HG03457 (cell line): Measurements from ENCODE around the gene RDH5.
"Not testable (repeated sequence)": the region's sequence is repeated elsewhere in the genome, so short reads cannot be mapped to it uniquely, and the experiment has no call there.

ENCODE experiments used
- ATAC-seq: cut with Tn5 transposase; IDR thresholded peaks from one replicate; pipeline ENCODE4 v1.9.1; 2021; ENCODE audit warnings: moderate number of reproducible peaks; ENCODE audit not compliant: unreplicated experiment

The RDH5 gene

GRCh38 chr12:55744340-55745030, 24.3 kb downstream of the RDH5 start:
- no peak for ATAC-seq

- no peak for ATAC-seq
Observed at GRCh38 chr12:55745361-55746173, 25.4 kb downstream of the RDH5 start.

- ATAC-seq = no peak
Observed at GRCh38 chr12:55746174-55746912, 26.1 kb downstream of the RDH5 start.

- no peak for ATAC-seq
Observed at GRCh38 chr12:55746913-55747231, 26.7 kb downstream of the RDH5 start.

- ATAC-seq = no peak
Observed at GRCh38 chr12:55748230-55748993, 28.2 kb downstream of the RDH5 start.

- ATAC-seq = no peak
Observed at GRCh38 chr12:55755246-55755645, 35.1 kb downstream of the RDH5 start.

GRCh38 chr12:55757701-55758100, 37.5 kb downstream of the RDH5 start:
- ATAC-seq = no peak

GRCh38 chr12:55758575-55758974, 38.4 kb downstream of the RDH5 start:
- not testable (repeated sequence) for ATAC-seq

- ATAC-seq = no peak
Observed at GRCh38 chr12:55760663-55761062, 40.5 kb downstream of the RDH5 start.

- ATAC-seq = no peak
Observed at GRCh38 chr12:55762646-55763045, 42.5 kb downstream of the RDH5 start.

GRCh38 chr12:55765736-55766290, 45.6 kb downstream of the RDH5 start:
- ATAC-seq = no peak

- ATAC-seq = no peak
Observed at GRCh38 chr12:55767156-55767555, 47.0 kb downstream of the RDH5 start.

GRCh38 chr12:55771736-55772135, 51.5 kb downstream of the RDH5 start:
- no peak for ATAC-seq
